ENCODE measurements around the gene MACROD2.

Gene MACROD2

DNA sequence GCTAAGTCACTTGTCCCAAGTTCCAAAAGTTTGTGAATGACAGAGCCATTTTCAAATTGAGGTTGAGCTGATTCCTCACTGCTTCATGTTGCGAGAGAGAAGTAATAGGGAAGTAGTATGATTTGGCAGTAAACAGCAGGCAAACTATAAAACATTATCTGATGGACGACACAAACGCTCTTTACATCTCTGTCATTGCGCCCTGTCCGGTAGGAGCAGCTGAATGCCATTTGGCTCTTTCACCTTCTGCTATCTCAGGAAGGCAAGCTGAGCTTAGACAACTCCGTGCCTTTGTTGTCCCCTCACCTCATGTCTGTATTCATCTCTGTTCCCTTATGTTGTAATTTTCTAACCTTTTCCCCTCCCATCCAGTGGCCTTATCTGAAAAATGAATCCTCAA, 782.8 kb downstream of the MACROD2 start:
- DNase-seq (ENCODE audit: extremely low read depth, low read depth), result no peak
- TF ChIP-seq, protein P1, sequence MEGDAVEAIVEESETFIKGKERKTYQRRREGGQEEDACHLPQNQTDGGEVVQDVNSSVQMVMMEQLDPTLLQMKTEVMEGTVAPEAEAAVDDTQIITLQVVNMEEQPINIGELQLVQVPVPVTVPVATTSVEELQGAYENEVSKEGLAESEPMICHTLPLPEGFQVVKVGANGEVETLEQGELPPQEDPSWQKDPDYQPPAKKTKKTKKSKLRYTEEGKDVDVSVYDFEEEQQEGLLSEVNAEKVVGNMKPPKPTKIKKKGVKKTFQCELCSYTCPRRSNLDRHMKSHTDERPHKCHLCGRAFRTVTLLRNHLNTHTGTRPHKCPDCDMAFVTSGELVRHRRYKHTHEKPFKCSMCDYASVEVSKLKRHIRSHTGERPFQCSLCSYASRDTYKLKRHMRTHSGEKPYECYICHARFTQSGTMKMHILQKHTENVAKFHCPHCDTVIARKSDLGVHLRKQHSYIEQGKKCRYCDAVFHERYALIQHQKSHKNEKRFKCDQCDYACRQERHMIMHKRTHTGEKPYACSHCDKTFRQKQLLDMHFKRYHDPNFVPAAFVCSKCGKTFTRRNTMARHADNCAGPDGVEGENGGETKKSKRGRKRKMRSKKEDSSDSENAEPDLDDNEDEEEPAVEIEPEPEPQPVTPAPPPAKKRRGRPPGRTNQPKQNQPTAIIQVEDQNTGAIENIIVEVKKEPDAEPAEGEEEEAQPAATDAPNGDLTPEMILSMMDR (IDR thresholded peaks at IDR 0.05; ENCODE audit: low read depth, low read length), result no peak

DNA sequence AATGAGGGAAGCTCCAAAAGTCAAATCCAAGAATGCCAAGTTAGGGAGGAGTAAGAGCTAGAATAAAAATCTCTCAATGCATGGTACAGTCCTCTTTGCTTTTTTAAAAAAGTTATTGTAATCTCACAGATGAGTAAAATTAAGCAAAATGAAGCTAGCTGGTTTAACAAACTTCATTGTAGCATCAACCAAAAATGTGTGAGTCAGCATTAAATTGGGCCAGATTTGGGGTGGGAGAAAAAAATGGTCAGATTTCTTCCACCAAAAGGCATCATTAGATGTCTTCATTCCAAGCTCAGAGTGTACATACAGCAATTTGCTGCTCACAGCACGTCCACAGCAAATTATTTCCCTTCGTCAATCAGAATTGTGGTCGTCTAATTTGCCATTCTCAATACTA, 783.6 kb downstream of the MACROD2 start:
- no peak for DNase-seq (ENCODE audit: extremely low read depth, low read depth)

DNA sequence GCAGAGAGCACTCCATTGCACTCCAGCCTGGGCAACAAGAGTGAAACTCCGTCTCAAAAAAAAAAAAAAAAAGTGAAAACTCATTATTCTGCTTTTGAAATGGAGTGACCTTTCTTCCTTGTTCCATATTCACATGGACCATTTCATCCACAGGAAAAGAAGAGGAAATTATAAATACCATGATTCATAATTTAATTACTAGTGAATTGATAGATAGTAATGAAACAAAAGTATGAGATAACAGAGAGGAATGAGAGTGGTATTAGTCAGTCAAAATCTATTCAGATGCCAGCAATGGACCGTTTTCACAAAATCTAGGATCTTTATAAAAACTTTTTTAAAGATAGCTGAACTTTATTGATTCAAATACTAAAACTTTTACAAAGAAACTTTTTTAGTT, 785.2 kb downstream of the MACROD2 start:
- TF ChIP-seq, protein P1 (IDR thresholded peaks at IDR 0.05; ENCODE audit: low read depth, low read length), result no peak
- DNase-seq (ENCODE audit: extremely low read depth, low read depth), result no peak

More for the DNA sequence above, 783.6 kb downstream of the MACROD2 start:
- TF ChIP-seq, protein P1 (IDR thresholded peaks at IDR 0.05; ENCODE audit: low read depth, low read length), result no peak

DNA sequence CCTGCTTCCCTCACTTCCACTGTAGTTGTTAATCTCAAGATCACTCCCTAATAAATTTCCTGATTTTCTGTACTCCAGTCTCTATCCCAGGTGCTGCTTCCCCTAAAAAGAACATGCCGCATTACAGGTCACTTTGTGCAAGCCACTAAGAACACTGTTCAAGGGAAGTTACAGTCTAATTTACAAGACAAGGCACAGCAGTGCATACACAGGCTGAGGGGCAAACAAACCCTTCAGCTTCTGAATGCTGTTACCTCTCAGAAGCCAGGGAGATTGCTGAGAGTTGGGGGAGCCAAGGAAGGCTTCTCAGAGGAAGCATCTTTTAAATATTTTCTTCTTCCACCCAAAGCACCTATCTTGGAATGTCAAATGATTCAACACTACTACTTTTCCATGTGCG, 787.4 kb downstream of the MACROD2 start:
- TF ChIP-seq, protein P1 (IDR thresholded peaks at IDR 0.05; ENCODE audit: low read depth, low read length), result no peak
- no peak for DNase-seq (ENCODE audit: extremely low read depth, low read depth)

DNA sequence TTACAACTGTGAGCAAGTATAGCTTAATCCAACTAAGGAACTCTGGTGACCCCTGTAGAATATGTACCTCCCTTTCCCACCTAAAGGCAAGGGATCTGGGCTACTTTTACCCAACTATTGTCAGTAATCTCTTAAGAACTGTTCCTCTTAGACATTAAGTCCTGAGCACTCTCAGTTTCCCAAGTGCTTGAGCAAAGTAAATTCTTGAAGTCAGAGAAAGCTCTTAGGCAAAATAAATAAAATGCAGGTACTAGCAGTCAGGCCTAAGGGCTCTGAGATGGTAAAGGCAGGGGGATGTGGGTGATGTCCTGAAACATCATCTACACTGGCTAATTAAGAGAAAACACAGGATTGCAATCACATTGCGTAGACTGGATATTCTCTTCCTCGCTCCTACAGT, 788.5 kb downstream of the MACROD2 start:
- DNase-seq (ENCODE audit: extremely low read depth, low read depth), result no peak
- TF ChIP-seq, protein P1 (IDR thresholded peaks at IDR 0.05; ENCODE audit: low read depth, low read length), result no peak

DNA sequence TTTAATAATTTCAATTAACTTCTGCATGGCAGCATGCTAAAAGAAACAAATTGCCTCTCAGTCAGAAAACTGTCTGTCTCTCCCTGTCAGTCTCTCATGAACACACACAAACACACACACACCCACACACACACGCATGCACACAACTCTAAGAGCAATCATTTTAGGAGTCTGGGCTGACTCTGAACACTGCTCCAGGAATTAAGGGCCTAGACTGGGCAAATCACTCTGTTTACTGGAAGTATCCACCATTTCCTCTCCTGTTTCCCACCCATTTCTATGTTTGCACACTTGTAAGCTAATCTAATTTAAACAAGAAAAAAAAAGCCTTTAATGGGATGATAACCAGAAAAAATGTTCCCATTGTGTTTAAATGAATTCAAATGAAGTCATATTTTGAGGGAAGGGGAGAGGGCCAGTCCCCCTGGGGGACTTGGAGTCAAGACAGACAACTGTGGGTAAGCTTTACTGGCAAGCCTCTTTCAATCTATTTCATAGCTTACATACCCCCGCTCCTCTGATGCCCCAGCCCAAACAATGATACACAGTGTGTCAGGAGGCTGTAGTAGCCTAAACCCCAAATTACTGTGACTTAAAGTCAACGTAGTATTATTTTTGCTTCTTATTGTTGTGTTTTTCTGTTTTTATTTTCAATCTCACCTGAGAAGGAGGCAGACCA, 789.9 kb downstream of the MACROD2 start:
- DNase-seq (ENCODE audit: extremely low read depth, low read depth), result no peak
- TF ChIP-seq, protein P1 (IDR thresholded peaks at IDR 0.05; ENCODE audit: low read depth, low read length), result no peak

DNA sequence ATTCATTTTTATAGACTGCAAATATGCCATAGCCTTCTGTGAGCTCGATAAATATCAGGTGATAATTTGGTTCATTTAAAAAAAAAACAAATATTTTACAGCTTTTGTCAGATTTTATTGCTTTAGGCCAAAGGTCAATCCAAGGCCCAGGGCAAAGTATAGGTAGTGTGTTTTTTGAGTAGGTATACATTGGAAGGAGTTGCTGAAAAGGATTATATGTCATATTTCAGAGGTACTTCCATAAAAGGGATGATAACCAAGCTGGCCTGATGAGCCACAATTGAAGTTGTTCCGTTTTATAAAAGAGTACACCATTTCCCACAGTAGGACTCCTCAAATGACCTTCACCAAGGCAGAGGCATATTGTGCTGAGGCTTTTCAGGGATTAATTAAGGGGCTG, 794.9 kb downstream of the MACROD2 start:
- no peak for DNase-seq (ENCODE audit: extremely low read depth, low read depth)

More for the DNA sequence above, 794.9 kb downstream of the MACROD2 start:
- TF ChIP-seq, protein P1 (IDR thresholded peaks at IDR 0.05; ENCODE audit: low read depth, low read length), result no peak

Data from AG09319 (cell line).